Anterior cingulate cortex (tissue), 58 donors: ENCODE measurements around the gene ACSL1.
A peak's percentile ranks its signal among the peaks of the same experiment; 100 is the strongest.
"Not testable (repeated sequence)": the region's sequence is repeated elsewhere in the genome, so short reads cannot be mapped to it uniquely, and the experiment has no call there.

Experiments
- DNase-seq, 58 donors: peaks; one replicate each; lab custom pipeline; 2025; lab: John Stamatoyannopoulos, UW

The ACSL1 gene

DNA sequence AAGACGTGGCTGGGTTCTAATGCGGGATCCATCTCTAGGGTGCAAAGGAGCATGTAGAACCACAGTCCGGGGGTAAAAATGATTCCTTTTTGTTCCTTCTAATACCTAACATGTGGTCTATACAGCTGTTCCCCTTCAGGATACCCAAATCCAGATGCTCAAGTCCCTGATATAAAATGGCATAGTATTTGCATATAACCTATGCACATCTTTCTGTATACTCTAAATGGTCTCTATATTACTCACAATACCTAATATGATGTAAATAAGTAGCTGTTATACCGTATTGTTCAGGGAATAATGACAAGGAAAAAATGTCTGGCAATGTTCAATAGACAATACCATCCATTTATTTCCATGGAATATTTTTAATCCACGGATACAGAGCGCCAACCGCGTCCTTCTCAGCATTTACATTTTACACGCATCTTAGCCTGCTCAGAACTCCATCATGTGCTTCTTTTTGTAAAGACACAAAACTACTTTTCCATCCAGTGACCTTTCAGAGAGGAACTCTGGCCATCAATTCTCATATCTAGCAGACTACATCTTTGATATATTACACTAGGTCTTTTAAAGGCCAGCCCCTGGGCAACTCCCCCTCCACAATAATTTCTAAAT is 31.9 kb downstream of the ACSL1 start:
- DNase-seq, result no peak

DNA sequence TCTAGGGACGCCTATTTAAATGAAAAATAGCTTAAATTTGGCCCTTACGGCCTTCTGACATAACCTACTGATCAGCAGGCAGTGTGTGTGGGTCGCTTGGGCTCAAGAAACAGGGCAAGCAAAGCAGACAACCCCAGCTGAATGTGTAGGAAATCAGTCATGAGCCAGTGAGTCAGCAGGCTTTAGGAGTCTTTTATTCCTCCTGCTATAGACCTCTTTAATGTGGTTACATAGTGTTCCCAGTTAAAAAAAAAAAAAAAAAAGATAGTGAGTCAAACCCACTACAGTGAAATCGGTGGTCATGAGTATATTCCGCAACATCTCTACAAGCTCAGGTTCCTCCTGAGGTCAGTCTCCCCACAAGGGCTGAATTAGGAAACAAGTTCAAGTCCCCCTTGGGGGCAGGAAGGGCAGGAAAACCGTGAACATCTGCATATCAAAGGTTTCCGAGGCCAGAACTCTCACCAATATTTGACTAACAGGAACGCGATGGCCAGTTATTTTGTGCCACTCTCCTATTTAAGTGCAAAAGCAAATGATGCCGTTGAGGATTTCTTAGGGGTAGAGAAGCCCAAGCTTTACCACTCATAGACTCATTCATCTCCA is 32.7 kb downstream of the ACSL1 start:
- DNase-seq, result peak in 5 of 58 donors; percentile 11 to 69 (median 15)

DNA sequence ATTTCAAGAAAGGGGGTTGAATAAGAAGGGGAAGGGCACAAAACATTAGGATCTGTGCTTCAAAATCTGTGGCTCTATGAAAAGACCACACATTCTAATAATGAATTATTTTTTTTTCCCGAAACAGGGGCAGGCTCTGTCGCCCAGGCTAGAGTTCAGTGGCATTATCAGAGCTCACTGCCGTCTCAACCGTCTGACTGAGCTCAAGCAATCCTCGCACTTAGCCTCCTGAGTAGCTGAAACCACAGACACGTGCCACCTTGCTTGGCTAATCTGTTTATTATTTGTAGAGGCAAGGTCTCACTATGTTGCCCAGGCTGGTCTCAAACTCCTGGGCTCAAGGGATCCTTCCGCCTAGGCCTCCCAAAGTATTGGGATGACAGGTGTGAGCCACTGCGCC is 33.4 kb downstream of the ACSL1 start:
- no peak for DNase-seq

DNA sequence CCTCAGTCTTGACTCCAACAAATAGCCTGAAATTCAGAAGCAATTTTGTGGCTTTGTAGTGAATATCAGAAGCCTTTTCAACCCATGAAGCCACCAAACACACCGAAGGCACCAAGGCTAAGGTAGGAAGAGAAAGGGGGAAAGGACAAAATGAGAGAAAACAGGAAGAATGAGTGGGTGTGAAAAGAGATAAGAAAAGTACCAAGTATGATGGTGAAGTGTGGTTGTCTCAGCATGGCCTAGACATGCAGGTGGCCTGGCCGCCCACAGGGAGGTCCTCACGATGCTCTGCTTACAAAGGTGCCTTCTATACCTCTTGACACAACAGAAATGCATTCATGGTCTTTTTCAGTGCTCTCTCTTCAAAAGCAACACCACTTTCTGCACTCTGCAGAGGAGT is 34.9 kb downstream of the ACSL1 start:
- DNase-seq, result no peak

DNA sequence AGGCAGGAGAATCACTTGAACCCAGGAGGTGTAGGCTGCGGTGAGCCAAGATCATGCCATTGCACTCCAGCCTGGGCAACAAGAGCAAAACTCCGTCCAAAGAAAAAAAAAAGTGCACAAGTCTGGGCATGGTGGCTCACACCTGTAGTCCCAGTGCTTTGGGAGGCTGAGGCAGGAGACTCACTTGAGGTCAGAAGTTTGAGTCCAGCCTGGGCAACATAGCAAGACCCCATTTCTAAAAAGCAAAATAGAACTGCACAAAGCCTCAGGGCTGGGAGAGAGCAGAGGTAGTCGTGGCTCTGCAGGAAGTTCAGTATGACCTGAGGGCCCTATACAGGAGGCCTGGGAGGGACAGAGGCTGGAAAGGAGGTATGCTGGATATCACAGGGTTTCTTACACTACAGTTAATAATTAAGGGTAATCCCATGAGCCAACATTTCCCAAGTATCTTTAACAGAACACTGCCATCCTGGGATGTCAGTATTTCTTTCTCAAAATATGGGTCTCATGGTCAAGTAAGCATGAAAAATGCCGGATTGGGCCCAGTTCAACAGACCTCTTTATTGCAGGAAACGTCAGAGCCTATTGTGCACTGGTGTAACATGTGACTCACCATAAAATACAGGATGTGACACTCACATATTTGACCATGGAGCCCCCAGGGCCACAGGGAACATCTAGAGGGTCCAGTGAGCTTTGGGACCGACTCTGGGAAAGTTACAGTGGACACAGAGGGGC is 37.8 kb downstream of the ACSL1 start:
- DNase-seq, result no peak

DNA sequence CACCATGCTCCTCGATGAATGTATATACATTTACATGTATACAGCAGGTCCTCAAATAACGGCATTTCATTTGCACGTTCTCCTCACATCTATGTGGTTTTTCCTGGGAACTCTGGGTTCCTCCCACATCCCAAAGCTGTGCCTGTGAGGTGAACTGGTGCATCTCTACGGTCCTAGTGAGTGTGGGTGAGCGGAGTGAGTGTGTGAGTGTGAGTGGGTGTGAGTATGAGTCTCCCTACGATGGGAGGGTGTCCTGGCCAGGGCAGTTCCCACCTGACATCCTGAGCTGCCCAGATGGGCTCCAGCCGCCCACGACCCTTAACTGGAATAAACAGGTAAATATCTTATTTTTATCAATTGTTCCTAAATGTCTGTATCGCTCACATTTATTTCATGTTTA is 40.0 kb downstream of the ACSL1 start:
- no peak for DNase-seq

DNA sequence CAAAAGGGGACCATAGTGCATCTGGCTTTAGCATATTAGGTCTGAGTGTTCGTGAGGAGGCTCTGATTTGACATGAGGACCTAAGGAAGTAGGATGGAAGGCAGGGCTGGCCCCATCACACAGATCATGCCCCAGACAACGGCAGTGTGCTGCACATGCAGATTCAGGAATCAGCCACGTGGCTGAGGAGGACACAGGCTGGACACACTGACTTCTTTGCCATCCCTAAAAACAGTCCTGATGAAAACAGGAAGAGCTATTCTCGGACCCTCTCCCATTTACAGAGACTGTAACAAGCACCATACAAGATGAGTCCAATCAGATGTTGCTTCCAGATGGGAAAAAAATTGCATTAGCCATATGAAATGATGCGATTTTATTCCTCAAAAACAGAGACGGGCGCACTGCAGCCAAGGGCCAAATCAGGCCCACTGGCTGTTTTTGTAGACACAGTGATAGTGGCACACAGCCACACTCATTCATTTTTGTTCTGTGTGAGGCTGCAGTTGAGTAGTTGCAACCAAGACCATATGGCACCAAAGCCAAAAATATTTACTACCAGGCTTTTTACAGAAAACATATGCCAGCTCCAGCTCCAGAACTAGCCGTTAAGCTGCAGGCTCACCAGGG is 41.0 kb downstream of the ACSL1 start:
- DNase-seq, result peak in 15 of 58 donors; percentile 4 to 43 (median 17)

DNA sequence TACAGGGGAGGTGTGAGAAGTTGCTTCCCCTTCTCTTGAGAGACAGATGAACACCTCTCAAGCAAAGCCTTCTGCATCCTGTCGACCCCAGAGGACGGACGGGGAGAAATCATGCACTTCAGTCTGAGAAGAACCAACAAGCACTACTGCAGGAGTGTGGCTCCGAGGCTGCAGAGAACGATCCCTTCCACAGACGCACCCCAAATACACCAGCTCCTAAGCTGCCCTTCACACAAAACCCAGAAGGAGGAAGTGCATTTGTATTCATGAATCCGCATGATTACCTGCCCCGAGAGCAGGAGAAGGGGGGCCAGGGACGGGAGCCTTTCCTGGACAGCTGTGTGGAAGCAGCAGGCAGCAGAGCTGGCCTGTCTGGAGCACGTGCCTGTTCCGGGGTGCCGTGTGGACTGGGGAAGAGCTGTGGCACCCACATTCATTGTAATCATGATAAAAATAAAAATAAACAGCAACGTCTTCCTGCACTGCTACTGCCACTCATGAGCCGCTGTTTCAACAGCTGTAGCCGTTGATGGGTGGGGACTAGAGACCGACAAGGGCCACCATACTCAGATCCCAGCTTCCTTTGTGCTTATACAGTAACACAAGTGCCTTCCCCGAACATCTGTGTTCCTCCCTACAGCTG is 42.9 kb downstream of the ACSL1 start:
- no peak for DNase-seq

DNA sequence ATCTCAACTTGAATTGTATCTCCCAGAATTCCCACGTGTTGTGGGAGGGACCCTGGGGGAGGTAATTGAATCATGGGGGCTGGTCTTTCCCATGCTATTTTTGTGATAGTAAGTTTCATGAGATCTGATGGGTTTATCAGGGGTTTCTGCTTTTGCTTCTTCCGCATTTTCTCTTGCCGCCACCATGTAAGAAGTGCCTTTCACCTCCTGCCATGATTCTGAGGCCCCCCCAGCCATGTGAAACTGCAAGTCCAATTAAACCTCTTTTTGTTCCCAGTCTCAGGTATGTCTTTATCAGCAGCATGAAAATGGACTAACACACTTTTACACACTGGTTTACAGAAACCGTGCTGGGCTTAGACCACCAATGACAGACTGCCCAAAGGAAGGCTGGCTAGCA is 46.6 kb downstream of the ACSL1 start:
- DNase-seq, result not testable (repeated sequence)

DNA sequence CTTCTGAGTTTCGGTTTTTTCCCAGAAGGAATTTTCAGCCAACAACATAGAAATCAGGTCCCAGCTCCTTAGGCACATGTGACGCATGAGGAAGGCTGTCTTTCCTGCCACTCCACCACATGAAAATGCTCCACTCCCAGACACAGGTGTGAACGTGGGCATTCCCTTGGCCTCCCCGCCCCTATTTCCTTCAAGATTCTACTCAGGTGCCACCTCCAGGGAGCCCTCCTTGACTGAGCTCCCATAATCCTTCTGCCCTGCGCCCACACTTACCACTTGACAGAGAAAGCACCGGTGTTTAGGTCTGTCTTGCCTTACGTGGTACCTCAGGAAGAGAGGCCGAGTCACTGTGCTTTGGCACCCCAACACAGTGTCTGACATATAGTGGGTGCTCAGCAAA is 47.4 kb downstream of the ACSL1 start:
- no peak for DNase-seq

DNA sequence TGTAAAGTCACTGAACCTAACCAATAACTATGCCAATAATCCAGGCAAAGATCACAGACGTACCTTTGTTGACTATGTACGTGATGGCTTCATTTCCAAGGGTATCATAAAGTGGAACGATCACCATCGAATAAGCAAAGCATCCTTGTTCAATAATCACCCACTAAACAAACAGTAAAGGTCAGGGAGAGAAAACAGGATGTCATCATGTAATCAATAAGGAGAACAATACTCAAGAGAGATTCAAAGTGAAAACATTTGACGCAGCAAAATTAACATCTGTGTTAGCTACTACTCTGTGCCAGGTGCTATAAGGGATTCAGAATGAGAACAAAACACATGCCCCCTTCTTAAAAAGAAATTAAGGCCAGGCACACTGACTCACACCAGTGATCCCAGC is 48.9 kb downstream of the ACSL1 start:
- no peak for DNase-seq

DNA sequence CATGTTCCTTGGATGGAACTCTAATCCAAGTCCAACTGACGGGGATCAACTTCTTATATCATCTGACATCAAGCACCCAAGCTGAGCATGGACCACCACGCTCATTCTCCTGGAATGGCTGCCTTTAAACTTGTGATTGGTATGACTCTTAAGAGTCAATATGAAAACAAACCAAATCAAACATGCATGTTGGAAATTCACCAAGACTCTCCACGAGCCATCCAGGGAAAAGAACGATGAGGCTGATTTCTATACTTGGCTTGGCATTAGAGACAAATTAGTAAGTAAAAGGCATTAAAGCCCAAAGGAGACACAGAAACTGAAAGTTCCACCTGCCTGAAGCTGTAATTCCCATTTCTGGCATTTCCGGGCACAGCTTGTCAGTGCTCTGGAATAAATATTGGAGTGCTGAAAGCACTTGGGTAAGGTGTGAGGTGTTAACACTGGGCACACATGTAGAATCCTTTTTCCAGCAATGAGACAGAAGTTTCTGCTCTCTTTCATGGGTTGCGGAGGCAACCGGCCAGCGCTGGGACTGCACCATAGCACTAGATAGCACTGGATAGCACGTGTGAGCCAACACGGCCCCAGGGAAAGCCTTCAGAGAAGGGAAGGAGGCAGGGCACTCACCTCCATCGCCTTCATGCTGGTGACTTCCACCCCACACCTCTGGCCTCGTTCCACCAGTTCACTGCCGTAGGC is 49.8 kb downstream of the ACSL1 start:
- no peak for DNase-seq

DNA sequence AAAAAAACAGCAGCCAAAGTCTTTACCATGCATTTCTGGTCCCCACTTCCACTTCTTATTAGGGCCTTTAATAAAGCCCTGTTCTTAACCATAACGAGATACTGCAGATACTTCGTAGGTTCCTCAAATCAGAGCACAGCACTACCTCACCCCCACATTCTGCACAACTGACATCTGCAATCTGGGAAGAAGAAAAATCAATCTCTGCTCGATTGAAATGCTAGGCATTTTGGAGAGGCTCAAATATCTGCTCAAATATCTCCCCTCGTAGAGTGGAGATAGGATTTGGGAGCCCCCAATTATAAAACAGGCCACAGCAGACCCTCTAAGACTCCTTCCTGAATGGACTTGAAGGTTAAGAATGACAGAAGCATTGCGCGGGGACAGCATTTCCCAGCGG is 51.6 kb downstream of the ACSL1 start:
- no peak for DNase-seq

DNA sequence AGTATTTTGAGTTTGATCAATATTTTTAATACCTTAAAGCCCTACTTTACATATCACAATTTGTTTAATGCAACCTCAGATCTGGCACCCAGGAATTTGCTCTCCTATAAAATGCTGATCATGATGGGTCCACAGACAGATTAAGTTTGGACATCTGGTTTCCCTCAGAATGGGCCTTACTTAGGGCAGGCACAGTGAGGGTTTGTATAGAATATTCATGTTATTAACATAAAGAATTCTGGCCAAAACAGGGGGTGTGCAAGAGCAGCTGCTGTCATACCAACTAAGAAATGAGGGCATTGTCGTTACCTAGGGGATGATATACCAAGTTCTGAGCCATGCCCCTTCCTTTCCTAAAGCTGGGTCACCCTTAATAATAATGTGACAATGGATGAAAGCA is 54.4 kb downstream of the ACSL1 start:
- DNase-seq, result no peak

DNA sequence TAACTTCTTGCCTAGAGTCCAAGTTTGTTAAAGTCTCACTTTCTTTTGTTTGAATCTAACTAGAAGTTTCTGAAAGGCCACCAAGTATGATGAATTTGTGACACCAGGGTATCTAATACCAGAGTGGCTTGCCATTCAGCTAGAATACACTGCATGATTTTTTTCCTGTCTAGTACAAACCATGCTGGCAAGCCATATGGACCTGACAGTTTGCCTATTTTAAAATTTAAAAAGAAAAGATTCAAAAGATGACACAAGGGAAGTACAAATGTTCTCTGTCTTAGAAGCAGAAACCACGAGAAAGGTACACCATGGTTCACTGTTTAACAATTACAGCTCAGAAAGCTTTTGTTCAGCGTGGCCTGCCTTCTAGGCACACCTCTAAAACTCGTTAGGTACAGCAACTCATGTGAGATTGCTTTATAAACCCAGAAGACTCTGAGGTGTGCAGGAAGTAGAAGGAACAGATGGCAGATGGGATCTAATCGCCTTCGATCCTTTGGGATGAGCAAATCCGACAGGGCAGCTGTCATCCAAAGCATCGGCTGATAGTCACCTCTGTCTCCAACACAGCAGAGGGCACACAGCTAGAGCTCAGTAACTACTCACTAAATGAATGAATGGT is 56.5 kb downstream of the ACSL1 start:
- no peak for DNase-seq

DNA sequence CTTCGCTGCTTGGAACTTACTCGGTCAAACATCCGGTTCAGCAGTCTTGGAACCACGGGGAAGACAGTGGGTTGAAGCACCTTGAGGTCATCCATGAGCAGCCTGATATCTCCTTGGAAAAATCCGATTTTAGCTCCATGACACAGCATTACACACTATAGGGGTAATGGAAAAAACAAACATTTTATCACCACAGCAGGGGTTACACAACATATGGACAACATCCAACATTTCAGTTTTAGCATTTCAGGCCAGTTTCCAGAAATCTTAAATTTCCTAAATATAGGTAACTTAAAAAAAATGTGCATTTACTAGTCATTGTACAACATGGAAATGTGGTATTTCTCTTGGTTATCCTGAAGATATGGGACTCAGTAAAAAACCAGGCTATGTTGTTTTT is 57.5 kb downstream of the ACSL1 start:
- DNase-seq, result no peak

DNA sequence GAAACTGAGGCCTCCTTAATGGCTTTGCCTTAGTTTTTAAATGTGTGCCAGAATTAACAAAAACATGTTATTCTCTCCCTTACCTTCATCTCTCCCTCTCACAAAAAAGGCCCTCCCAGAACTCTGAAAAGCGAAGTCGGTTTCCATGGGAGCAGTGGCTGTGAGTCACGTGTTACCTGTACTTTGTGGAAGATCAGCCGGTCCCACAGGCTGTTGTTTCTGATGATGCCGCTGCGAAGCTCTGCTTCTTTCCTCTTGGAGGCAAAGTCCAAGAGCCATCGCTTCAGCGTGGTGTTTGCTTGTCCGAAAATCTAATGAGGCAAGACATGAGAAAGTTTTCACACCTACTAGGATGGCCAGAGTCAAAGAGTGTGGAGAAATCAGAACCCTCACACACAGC is 59.3 kb downstream of the ACSL1 start:
- no peak for DNase-seq

DNA sequence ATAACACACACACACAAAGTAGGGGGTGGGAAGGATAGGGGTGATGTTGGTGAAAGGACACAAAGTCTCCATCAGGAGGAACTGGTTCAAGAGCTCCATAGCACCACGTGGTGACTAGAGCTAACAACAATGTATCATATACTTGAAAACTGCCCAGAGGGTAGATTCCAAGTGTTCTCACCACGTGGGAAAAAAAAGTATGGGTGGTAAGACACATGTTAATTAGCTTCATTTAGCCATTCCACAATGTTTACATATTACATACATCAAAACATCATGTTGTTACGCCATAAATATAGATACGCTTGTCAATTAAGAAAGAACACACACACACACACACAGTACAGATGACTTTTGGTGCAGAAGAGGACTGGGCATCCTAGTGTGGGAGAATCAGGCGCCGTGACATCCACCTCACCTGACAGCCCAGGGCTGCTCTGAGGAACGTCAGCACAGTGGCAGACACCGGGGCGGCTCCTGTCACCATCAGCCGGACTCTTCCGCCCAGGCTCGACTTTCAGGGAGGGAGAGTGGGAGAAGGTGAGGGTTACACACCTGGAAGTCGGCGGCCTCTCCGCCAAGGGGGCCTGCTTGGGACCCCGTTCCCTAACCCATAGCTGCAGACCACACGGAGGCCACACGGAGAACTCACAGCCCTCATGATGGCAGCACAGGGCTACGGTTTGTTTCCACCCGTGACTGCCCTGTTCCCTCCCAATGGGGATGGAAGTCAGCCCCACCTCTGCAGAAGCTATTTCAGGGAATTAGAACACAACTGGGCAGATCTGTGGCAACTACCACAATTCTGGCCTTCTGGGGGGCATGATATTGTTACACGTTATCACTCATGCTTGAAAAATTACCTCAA is 60.1 kb downstream of the ACSL1 start:
- DNase-seq, result no peak

DNA sequence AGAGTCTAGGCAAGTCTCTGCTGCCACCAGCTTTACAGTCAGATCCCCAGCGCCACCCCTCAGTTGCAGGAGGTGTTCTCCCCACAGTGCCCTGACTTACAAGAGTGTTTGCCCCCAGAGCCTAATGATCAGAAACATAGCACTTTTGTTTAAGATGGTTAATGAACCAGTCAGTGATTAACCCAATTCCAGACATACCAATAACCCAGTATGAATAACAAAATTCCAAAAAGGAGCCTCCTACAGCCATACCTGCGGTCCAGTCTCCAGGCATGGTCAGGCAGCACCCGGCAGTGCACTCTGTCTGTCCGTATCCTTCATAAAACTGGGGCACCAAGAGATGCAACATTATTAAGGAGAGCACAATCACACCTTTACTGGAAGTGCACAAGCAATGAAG is 61.2 kb downstream of the ACSL1 start:
- no peak for DNase-seq
